PC-9 (cell line): Measurements from ENCODE around the gene MEIS2.

Experiments
- EZH2 ChIP-seq: fragments of 200-600 bp; sonication (generic); IDR thresholded peaks from 2 replicates; pipeline ENCODE4 v1.8.0; 2017; ENCODE audit warnings: antibody characterized with exemption, low read depth
- TF ChIP-seq, protein P1 (sequence below): fragments of 200-600 bp; sonication (generic); conservative IDR thresholded peaks from 2 replicates; pipeline ENCODE4 v1.6.1; 2017; ENCODE audit warnings: mixed run types, antibody characterized with exemption, mild to moderate bottlenecking, moderate library complexity

DNA sequence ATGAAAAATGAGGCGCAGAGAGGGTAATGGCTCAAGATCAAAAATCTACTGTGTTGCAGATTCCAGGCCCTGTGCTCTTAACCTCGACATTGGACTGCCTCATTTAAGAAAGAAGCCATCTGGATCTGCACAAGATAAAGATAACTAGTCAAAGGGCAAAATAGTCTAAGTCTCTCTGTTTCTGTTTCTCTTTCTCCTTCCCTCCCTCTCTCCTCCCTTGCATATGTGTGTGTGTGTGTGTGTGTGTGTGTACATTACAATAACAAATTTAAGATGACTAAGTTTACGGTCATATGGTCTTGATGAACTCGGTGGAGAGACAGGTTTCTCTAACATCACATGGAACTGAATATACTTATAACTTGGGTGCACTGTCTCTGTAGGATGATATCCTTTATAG lies 69.2 kb downstream of the MEIS2 start:
- TF ChIP-seq, protein P1, sequence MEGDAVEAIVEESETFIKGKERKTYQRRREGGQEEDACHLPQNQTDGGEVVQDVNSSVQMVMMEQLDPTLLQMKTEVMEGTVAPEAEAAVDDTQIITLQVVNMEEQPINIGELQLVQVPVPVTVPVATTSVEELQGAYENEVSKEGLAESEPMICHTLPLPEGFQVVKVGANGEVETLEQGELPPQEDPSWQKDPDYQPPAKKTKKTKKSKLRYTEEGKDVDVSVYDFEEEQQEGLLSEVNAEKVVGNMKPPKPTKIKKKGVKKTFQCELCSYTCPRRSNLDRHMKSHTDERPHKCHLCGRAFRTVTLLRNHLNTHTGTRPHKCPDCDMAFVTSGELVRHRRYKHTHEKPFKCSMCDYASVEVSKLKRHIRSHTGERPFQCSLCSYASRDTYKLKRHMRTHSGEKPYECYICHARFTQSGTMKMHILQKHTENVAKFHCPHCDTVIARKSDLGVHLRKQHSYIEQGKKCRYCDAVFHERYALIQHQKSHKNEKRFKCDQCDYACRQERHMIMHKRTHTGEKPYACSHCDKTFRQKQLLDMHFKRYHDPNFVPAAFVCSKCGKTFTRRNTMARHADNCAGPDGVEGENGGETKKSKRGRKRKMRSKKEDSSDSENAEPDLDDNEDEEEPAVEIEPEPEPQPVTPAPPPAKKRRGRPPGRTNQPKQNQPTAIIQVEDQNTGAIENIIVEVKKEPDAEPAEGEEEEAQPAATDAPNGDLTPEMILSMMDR: no peak
- TF ChIP-seq EZH2: no peak
